Measurements from ENCODE around the gene ATP8B4.

GRCh38 chr15:50126072-50126471 is 7.0 kb upstream of the ATP8B4 start:
- no peak for TF ChIP-seq CTCF (IDR thresholded peaks at IDR 0.05)
- TF ChIP-seq POLR2A (IDR thresholded peaks at IDR 0.05) = no peak
